ENCODE results near the gene PTPRN2. TPM values are rescaled to one million over a fixed set of nuclear protein-coding genes. Genes with fewer than 3 reads are reported as not detected.

Gene PTPRN2
- total and polyA plus RNA-seq, 2 of the 8 experiments (the other 6 are each of a cell fraction or from before 2014, with no cell fraction given), result 2.6 to 4.5 TPM

DNA sequence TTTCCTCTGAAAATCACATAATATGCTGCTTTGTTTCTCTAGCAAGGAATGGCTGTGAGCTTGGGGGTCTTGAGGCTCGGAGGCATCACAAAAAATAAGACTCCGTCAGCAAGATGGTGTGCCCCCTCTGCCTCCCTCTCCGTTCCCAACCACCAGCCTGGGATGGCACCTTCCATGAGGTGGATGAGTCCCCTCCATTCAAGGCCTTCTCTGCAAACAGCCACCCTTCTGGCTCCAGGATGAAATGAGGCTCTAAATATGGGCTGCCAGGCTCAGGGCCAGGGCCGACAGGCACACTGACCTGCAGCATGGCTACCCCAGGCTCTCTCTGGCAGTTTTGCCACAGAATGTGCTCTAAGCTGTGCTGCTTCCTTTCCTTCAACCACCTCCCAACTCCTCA is 521.5 kb downstream of the PTPRN2 start:
- Histone ChIP-seq H3K27me3 (replicated peaks in 1 of 4; ENCODE audit: control insufficient read depth in 3 of 4, extremely low read depth in 1 of 4, insufficient read depth in 3 of 4, low read length in 3 of 4) (no peaks in the 10 kb centered on the region), H3K9me3 (ENCODE audit: insufficient read depth in 2 of 2, low read depth in 1 of 2, low read length in 1 of 2) (peaks cover 33 to 71% of the 10 kb centered on the region in 2 experiments), H2BK15ac (ENCODE audit: low read length) (no peak overlapping the region), H4K5ac (ENCODE audit: insufficient read length, low read depth, low read length) (no peak overlapping the region), H2AFZ (ENCODE audit: low read length) (no peak overlapping the region), H2BK20ac (ENCODE audit: low read length) (no peak overlapping the region), H3K27ac (ENCODE audit: low read depth, low read length) (no peak overlapping the region), H2AK5ac (ENCODE audit: low read depth, low read length) (0 out of 2 replicates have a peak overlapping the region, but pooled peaks have one; percentile 53), H3K79me2 (ENCODE audit: control insufficient read depth in 1 of 2, insufficient read depth in 2 of 2, low read length in 2 of 2) (no peaks in the 10 kb centered on the region), H2BK5ac (ENCODE audit: low read depth, low read length) (no peak overlapping the region), H3K79me1 (ENCODE audit: low read depth, low read length) (no peaks in the 10 kb centered on the region), H3K23me2 (ENCODE audit: low read depth, low read length) (no peaks in the 10 kb centered on the region), H3K4me1 (replicated peaks in 1 of 4; ENCODE audit: control insufficient read depth in 3 of 4, insufficient read depth in 4 of 4, low read length in 3 of 4) (no peaks in the 10 kb centered on the region), H3K14ac (ENCODE audit: insufficient read length) (no peak overlapping the region), H3K36me3 (ENCODE audit: control insufficient read depth in 2 of 4, insufficient read depth in 4 of 4, low read length in 3 of 4) (no peaks in the 10 kb centered on the region), H2BK12ac (ENCODE audit: low read depth, low read length) (no peak overlapping the region), H2BK120ac (replicated peaks; ENCODE audit: low read depth, low read length) (no peak overlapping the region), H4K8ac (ENCODE audit: extremely low read depth, insufficient read depth, low read length) (no peak overlapping the region), H3K4me2 (ENCODE audit: insufficient read depth in 1 of 2, low read depth in 2 of 2, low read length in 2 of 2) (no peak overlapping the region), H3K56ac (replicated peaks; ENCODE audit: insufficient read length, low read depth, low read length) (no peak overlapping the region), H4K20me1 (replicated peaks in 1 of 2; ENCODE audit: control insufficient read depth in 1 of 2, insufficient read depth in 2 of 2, low read length in 2 of 2) (no peaks in the 10 kb centered on the region), H3K4ac (replicated peaks; ENCODE audit: insufficient read length, low read depth, low read length) (no peak overlapping the region), H3K9ac (replicated peaks in 1 of 4; ENCODE audit: extremely low read depth in 1 of 4, low read depth in 3 of 4, low read length in 3 of 4) (no peak overlapping the region), H3K18ac (ENCODE audit: extremely low read depth, low read length) (no peak overlapping the region), H3K4me3 (ENCODE audit: extremely low read depth in 1 of 4, insufficient read depth in 2 of 4, low read depth in 3 of 4, low read length in 4 of 4) (no peak overlapping the region), H3K23ac (ENCODE audit: insufficient read length) (no peak overlapping the region), H4K91ac (replicated peaks; ENCODE audit: insufficient read length, low read length) (no peak overlapping the region)
- no peak for DNase-seq (ENCODE audit: low read depth in 1 of 2, low spot score in 2 of 2)
- ChIA-PET POLR2A (ENCODE audit: partially characterized antibody) (no interaction called here), CTCF (ENCODE audit: partially characterized antibody) (no interaction called here)
- no peak for FAIRE-seq
- WGBS, 2 experiments (ENCODE audit: extremely low coverage in 1 of 2, insufficient coverage in 1 of 2, insufficient read length in 1 of 2, insufficient replicate concordance in 2 of 2, low coverage in 1 of 2, low lambda C conversion rate in 2 of 2, missing lambda C conversion rate in 1 of 2), result 87% methylated on average over 4 of the region's 4 CpGs; no CpG with 5 or more reads in 1 of the 2 experiments
- TF ChIP-seq RBBP5 (IDR thresholded peaks at IDR 0.05; ENCODE audit: borderline replicate concordance, low read depth, low read length) (no peak), RXRA (IDR thresholded peaks at IDR 0.05; ENCODE audit: insufficient read depth, low read depth, low read length) (no peak), NRF1 (IDR thresholded peaks at IDR 0.05; ENCODE audit: low read depth, low read length) (no peak), CEBPB (IDR thresholded peaks at IDR 0.05; ENCODE audit: low read depth, low read length) (no peak), SIRT6 (IDR thresholded peaks at IDR 0.05; ENCODE audit: low read length) (no peak), JUN (IDR thresholded peaks at IDR 0.05; ENCODE audit: low read depth, low read length) (no peak), RNF2 (IDR thresholded peaks at IDR 0.05; ENCODE audit: borderline replicate concordance, low read depth, low read length, missing control alignments, poor library complexity, severe bottlenecking) (no peak), BCL11A (IDR thresholded peaks at IDR 0.05; ENCODE audit: low read depth in 2 of 2, low read length in 2 of 2) (no peak), MAFK (IDR thresholded peaks at IDR 0.05; ENCODE audit: low read depth, low read length) (no peak), KDM4A (IDR thresholded peaks at IDR 0.05; ENCODE audit: low read depth, low read length, severe bottlenecking) (no peak), NANOG (IDR thresholded peaks at IDR 0.05; ENCODE audit: insufficient read depth, low read depth, low read length, poor library complexity, severe bottlenecking) (no peak), EP300 (IDR thresholded peaks at IDR 0.05; ENCODE audit: borderline replicate concordance in 1 of 2, low read depth in 2 of 2, low read length in 2 of 2) (no peak)
- TF ChIP-seq, protein P1, sequence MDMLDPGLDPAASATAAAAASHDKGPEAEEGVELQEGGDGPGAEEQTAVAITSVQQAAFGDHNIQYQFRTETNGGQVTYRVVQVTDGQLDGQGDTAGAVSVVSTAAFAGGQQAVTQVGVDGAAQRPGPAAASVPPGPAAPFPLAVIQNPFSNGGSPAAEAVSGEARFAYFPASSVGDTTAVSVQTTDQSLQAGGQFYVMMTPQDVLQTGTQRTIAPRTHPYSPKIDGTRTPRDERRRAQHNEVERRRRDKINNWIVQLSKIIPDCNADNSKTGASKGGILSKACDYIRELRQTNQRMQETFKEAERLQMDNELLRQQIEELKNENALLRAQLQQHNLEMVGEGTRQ (IDR thresholded peaks at IDR 0.05; ENCODE audit: low read length), result no peak

All from H1 (cell line).